HepG2 (cell line): ENCODE results near the gene KIAA0825. TPM values are rescaled to one million over a fixed set of nuclear protein-coding genes. Genes with fewer than 3 reads are reported as not detected.

Source experiments
- ATAC-seq: fragments of 200-7000 bp; cut with Tn5 transposase; 3 replicates; pipeline ENCODE4 v1.9.1; 2020; ENCODE audit warnings: mild to moderate bottlenecking, moderate library complexity
- BruUV-seq: library from RNA; stranded (reverse); fragments of 400-500 nt; replicated peaks from 2 replicates; lab custom pipeline; 2021; lab: Mats Ljungman, UMichigan
- CTCF ChIA-PET: fragments of 300-600 bp; formaldehyde crosslinking; extraction: SDS; loops from one replicate; lab custom pipeline; 2021; ENCODE audit warnings: low total read pairs, inconsistent platforms, low intra/inter-chr PET ratio; lab: Yijun Ruan, JAX
- POLR2A ChIA-PET: fragments of 350-600 bp; sonication (Branson Sonifier 250); formaldehyde crosslinking; loops from one replicate; lab custom pipeline; 2020; ENCODE audit warnings: antibody characterized with exemption, inconsistent platforms; lab: Yijun Ruan, JAX
- DNase-seq: peaks from one replicate; pipeline ENCODE4 v3.0.0-alpha.2; 2015; ENCODE audit warnings: low spot score
- FAIRE-seq: peaks from 3 replicates; lab custom pipeline; 2011; peaks lifted over from hg19 to GRCh38; lab: Jason Lieb, UNC
- H2AFZ ChIP-seq: one replicate; pipeline ENCODE4 v1.6.1; 2011; ENCODE audit warnings: low read length, inconsistent platforms
- H3K27ac ChIP-seq: fragments of 300-600 bp; 3 replicates; pipeline ENCODE4 v1.8.0; 2011; ENCODE audit warnings: mixed run types, mild to moderate bottlenecking, mixed read lengths, low read length, inconsistent platforms; ENCODE audit not compliant: insufficient read depth; ENCODE audit errors: extremely low read length
- H3K27me3 ChIP-seq, 2 experiments: fragments of 200-600 bp in 1 of 2; 2 replicates in 1 of 2; 3 replicates in 1 of 2; pipeline versions ENCODE4 v1.6.0 to v1.8.0; 2011; ENCODE audit warnings: low read length in 2 of 2, mild to moderate bottlenecking in 2 of 2, moderate library complexity in 2 of 2, inconsistent platforms in 1 of 2; ENCODE audit not compliant: insufficient read depth in 2 of 2, control insufficient read depth in 1 of 2
- H3K36me3 ChIP-seq, 2 experiments: fragments of 200-600 bp in 1 of 2; replicated peaks in 1 of 2; 2 replicates in 1 of 2; 3 replicates in 1 of 2; pipeline versions ENCODE4 v1.5.1 to v1.8.0; 2011; ENCODE audit warnings: low read length in 2 of 2, inconsistent platforms in 1 of 2; ENCODE audit not compliant: insufficient read depth in 2 of 2, control insufficient read depth in 1 of 2
- H3K4me1 ChIP-seq: 2 replicates; pipeline ENCODE4 v1.5.1; 2012; ENCODE audit warnings: low read length, inconsistent platforms; ENCODE audit not compliant: insufficient read depth
- H3K4me2 ChIP-seq: 2 replicates; pipeline ENCODE4 v1.6.0; 2011; ENCODE audit warnings: low read depth, low read length, inconsistent platforms
- H3K4me3 ChIP-seq, 3 experiments: fragments of 200-600 bp in 1 of 3; sonication (generic), shearing (Covaris generic) in 1 of 3; replicated peaks in 1 of 3; 2 replicates each; pipeline ENCODE4 v1.5.1; 2011 to 2016; ENCODE audit warnings: low read length in 3 of 3, inconsistent platforms in 2 of 3, low read depth in 2 of 3, mild to moderate bottlenecking in 2 of 3, control low read depth in 1 of 3, mixed read lengths in 1 of 3; ENCODE audit not compliant: insufficient read depth in 1 of 3
- H3K79me2 ChIP-seq: one replicate; pipeline ENCODE4 v1.6.1; 2011; ENCODE audit warnings: low read length, inconsistent platforms; ENCODE audit not compliant: insufficient read depth
- H3K9ac ChIP-seq: 2 replicates; pipeline ENCODE4 v1.6.0; 2011; ENCODE audit warnings: mild to moderate bottlenecking, low read depth, low read length, inconsistent platforms; ENCODE audit not compliant: insufficient read depth
- H3K9me3 ChIP-seq: 2 replicates; pipeline ENCODE4 v1.5.1; 2012; ENCODE audit warnings: mild to moderate bottlenecking, low read length
- H4K20me1 ChIP-seq: 2 replicates; pipeline ENCODE4 v1.6.0; 2011; ENCODE audit warnings: inconsistent platforms, mild to moderate bottlenecking, low read length, moderate library complexity; ENCODE audit not compliant: insufficient read depth
- BHLHE40 ChIP-seq: IDR thresholded peaks from 2 replicates; pipeline ENCODE4 v1.6.1; 2011; ENCODE audit warnings: low read length, improper control_type of control experiment
- EED ChIP-seq: sonication (generic); formaldehyde crosslinking; IDR thresholded peaks from 2 replicates; pipeline ENCODE4 v1.5.0; 2020; ENCODE audit warnings: mild to moderate bottlenecking, missing genetic modification reagents
- NFIB ChIP-seq: sonication (generic); formaldehyde crosslinking; IDR thresholded peaks from 2 replicates; pipeline ENCODE4 v1.9.0; 2021; ENCODE audit warnings: missing genetic modification reagents, mild to moderate bottlenecking, borderline replicate concordance
- SETDB1 ChIP-seq: sonication (generic); formaldehyde crosslinking; IDR thresholded peaks from 2 replicates; pipeline ENCODE4 v1.5.1; 2020; ENCODE audit warnings: missing genetic modification reagents, mild to moderate bottlenecking, borderline replicate concordance
- TBL1XR1 ChIP-seq: fragments of 150-350 bp; IDR thresholded peaks from 2 replicates; pipeline ENCODE4 v1.6.1; 2014; ENCODE audit warnings: borderline replicate concordance, low read length; ENCODE audit not compliant: partially characterized antibody
- ZNF33A ChIP-seq: sonication (generic); formaldehyde crosslinking; IDR thresholded peaks from 2 replicates; pipeline ENCODE4 v1.5.1; 2020; ENCODE audit warnings: missing genetic modification reagents, mild to moderate bottlenecking, moderate library complexity, borderline replicate concordance
- ZNF777 ChIP-seq: sonication (generic); formaldehyde crosslinking; IDR thresholded peaks from 2 replicates; pipeline ENCODE4 v1.4.0; 2020; ENCODE audit warnings: missing genetic modification reagents
- WGBS: methylation state at CpG from one replicate; pipeline ENCODE4 v1.1.6; 2017; ENCODE audit warnings: low lambda C conversion rate; 5-methylcytosine and 5-hydroxymethylcytosine counted together
- in situ Hi-C: cut with HindIII; loops from 2 replicates; pipeline ENCODE4 v1.10.0; 2017; ENCODE audit warnings: low pct_unique_long_range_greater_than_20kb; ENCODE audit not compliant: extremely low pct_ligation_motif_present
- intact Hi-C: fragments of 100-400 bp; cut with micrococcal nuclease; formaldehyde crosslinking; loops from one replicate; pipeline ENCODE4 v1.10.0; 2022; ENCODE audit not compliant: unreplicated experiment
- polyA plus RNA-seq, 8 experiments: library from polyadenylated mRNA; depleted of rRNA in 3 of 8; stranded (reverse) in 7 of 8; unstranded in 1 of 8; fragments of >200 nt; fragmentation: Illumina TruSeq in 4 of 8; extraction: Trizol in 4 of 8; gene quantifications; 2 replicates each; pipeline versions ENCODE4 v1.2.1 to v1.2.3, GENCODE V29; 2011 to 2016; ENCODE audit warnings: low read depth in 4 of 8, missing spikeins in 1 of 8, mixed read lengths in 1 of 8; ENCODE audit not compliant: insufficient read depth in 1 of 8
- total RNA-seq, 5 experiments: library from RNA; depleted of rRNA; stranded (reverse); fragments of >200 nt; fragmentation: Illumina TruSeq; extraction: Trizol; gene quantifications; 2 replicates each; pipeline ENCODE4 v1.2.3, GENCODE V29; 2016; ENCODE audit warnings: low read depth in 1 of 5
- TF ChIP-seq, protein P1 (sequence below): sonication (generic); formaldehyde crosslinking; IDR thresholded peaks from 2 replicates; pipeline ENCODE4 v1.4.0; 2020; ENCODE audit warnings: low read depth, mild to moderate bottlenecking, missing genetic modification reagents
- TF ChIP-seq, protein P2 (sequence below): sonication (generic); formaldehyde crosslinking; IDR thresholded peaks from 2 replicates; pipeline ENCODE4 v1.9.0; 2022; ENCODE audit warnings: missing genetic modification reagents, mild to moderate bottlenecking, borderline replicate concordance
- TF ChIP-seq, protein P3 (sequence below): sonication (generic); formaldehyde crosslinking; IDR thresholded peaks from 2 replicates; pipeline ENCODE4 v1.4.0; 2020; ENCODE audit warnings: missing genetic modification reagents, borderline replicate concordance
- TF ChIP-seq, protein P4 (sequence below): IDR thresholded peaks from 2 replicates; pipeline ENCODE4 v1.6.1; 2016; ENCODE audit warnings: low read depth, missing genetic modification reagents, missing compliant biosample characterization
- TF ChIP-seq, protein P5 (sequence below): sonication (generic); formaldehyde crosslinking; IDR thresholded peaks from 2 replicates; pipeline ENCODE4 v1.4.0; 2020; ENCODE audit warnings: mild to moderate bottlenecking, missing genetic modification reagents

KIAA0825 gene
- total and polyA plus RNA-seq, 2 of the 13 experiments (the other 11 are each of a cell fraction or from before 2014, with no cell fraction given), result 0.05 to 0.51 TPM

DNA sequence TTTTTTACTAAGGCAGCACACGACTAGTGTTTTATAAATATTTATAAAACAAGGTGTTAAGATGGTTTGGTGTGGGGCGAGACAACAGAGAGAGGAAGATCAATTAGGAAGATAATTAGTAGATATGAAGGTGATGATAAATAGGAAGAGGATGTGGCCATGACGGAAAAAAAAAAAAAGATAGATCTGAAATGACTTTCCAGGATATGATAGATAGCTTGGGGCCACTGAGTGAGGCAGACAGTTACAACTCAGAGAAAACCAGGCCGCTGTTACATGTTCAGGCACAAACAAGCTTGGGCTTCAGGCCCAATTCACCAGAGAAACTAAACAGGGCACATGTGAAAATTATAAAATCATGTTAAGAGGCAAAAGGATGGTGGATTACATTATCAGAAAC lies 43.2 kb downstream of the KIAA0825 start:
- H3K27ac ChIP-seq, result no peak overlapping the region
- in situ Hi-C loops, result no loop called here
- FAIRE-seq (no peak), ATAC-seq (no peak), DNase-seq (no peak)
- no peaks in the 10 kb centered on the region for H3K27me3 ChIP-seq
- no peak overlapping the region for H3K4me3 ChIP-seq
- no peaks in the 10 kb centered on the region for H3K9me3 ChIP-seq
- H2AFZ ChIP-seq, result no peak overlapping the region
- no peaks in the 10 kb centered on the region for H4K20me1 ChIP-seq
- intact Hi-C loops, result no loop called here
- POLR2A ChIA-PET, result no interaction called here
- WGBS, result 23% methylated on average over 4 of the region's 4 CpGs
- no peak overlapping the region for H3K9ac ChIP-seq
- no peaks in the 10 kb centered on the region for H3K36me3 ChIP-seq
- no peaks in the 10 kb centered on the region for H3K4me1 ChIP-seq
- no TSS peak for BruUV-seq
- H3K4me2 ChIP-seq, result no peak overlapping the region
- CTCF ChIA-PET, result no interaction called here
- H3K79me2 ChIP-seq, result no peaks in the 10 kb centered on the region
- TF ChIP-seq TBL1XR1 (no peak), NFIB (CRISPR knock-in tag) (no peak), ZNF33A (no peak), ZNF777 (CRISPR knock-in tag) (no peak), BHLHE40 (no peak), SETDB1 (CRISPR knock-in tag) (no peak), EED (CRISPR knock-in tag) (no peak)
- TF ChIP-seq, protein P1, sequence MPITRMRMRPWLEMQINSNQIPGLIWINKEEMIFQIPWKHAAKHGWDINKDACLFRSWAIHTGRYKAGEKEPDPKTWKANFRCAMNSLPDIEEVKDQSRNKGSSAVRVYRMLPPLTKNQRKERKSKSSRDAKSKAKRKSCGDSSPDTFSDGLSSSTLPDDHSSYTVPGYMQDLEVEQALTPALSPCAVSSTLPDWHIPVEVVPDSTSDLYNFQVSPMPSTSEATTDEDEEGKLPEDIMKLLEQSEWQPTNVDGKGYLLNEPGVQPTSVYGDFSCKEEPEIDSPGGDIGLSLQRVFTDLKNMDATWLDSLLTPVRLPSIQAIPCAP, result no peak
- TF ChIP-seq, protein P2, sequence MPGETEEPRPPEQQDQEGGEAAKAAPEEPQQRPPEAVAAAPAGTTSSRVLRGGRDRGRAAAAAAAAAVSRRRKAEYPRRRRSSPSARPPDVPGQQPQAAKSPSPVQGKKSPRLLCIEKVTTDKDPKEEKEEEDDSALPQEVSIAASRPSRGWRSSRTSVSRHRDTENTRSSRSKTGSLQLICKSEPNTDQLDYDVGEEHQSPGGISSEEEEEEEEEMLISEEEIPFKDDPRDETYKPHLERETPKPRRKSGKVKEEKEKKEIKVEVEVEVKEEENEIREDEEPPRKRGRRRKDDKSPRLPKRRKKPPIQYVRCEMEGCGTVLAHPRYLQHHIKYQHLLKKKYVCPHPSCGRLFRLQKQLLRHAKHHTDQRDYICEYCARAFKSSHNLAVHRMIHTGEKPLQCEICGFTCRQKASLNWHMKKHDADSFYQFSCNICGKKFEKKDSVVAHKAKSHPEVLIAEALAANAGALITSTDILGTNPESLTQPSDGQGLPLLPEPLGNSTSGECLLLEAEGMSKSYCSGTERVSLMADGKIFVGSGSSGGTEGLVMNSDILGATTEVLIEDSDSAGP (CRISPR knock-in tag), result no peak
- TF ChIP-seq, protein P3, sequence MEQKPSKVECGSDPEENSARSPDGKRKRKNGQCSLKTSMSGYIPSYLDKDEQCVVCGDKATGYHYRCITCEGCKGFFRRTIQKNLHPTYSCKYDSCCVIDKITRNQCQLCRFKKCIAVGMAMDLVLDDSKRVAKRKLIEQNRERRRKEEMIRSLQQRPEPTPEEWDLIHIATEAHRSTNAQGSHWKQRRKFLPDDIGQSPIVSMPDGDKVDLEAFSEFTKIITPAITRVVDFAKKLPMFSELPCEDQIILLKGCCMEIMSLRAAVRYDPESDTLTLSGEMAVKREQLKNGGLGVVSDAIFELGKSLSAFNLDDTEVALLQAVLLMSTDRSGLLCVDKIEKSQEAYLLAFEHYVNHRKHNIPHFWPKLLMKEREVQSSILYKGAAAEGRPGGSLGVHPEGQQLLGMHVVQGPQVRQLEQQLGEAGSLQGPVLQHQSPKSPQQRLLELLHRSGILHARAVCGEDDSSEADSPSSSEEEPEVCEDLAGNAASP (CRISPR knock-in tag), result no peak
- TF ChIP-seq, protein P4, sequence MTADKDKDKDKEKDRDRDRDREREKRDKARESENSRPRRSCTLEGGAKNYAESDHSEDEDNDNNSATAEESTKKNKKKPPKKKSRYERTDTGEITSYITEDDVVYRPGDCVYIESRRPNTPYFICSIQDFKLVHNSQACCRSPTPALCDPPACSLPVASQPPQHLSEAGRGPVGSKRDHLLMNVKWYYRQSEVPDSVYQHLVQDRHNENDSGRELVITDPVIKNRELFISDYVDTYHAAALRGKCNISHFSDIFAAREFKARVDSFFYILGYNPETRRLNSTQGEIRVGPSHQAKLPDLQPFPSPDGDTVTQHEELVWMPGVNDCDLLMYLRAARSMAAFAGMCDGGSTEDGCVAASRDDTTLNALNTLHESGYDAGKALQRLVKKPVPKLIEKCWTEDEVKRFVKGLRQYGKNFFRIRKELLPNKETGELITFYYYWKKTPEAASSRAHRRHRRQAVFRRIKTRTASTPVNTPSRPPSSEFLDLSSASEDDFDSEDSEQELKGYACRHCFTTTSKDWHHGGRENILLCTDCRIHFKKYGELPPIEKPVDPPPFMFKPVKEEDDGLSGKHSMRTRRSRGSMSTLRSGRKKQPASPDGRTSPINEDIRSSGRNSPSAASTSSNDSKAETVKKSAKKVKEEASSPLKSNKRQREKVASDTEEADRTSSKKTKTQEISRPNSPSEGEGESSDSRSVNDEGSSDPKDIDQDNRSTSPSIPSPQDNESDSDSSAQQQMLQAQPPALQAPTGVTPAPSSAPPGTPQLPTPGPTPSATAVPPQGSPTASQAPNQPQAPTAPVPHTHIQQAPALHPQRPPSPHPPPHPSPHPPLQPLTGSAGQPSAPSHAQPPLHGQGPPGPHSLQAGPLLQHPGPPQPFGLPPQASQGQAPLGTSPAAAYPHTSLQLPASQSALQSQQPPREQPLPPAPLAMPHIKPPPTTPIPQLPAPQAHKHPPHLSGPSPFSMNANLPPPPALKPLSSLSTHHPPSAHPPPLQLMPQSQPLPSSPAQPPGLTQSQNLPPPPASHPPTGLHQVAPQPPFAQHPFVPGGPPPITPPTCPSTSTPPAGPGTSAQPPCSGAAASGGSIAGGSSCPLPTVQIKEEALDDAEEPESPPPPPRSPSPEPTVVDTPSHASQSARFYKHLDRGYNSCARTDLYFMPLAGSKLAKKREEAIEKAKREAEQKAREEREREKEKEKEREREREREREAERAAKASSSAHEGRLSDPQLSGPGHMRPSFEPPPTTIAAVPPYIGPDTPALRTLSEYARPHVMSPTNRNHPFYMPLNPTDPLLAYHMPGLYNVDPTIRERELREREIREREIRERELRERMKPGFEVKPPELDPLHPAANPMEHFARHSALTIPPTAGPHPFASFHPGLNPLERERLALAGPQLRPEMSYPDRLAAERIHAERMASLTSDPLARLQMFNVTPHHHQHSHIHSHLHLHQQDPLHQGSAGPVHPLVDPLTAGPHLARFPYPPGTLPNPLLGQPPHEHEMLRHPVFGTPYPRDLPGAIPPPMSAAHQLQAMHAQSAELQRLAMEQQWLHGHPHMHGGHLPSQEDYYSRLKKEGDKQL (CRISPR knock-in tag), result no peak
- TF ChIP-seq, protein P5, sequence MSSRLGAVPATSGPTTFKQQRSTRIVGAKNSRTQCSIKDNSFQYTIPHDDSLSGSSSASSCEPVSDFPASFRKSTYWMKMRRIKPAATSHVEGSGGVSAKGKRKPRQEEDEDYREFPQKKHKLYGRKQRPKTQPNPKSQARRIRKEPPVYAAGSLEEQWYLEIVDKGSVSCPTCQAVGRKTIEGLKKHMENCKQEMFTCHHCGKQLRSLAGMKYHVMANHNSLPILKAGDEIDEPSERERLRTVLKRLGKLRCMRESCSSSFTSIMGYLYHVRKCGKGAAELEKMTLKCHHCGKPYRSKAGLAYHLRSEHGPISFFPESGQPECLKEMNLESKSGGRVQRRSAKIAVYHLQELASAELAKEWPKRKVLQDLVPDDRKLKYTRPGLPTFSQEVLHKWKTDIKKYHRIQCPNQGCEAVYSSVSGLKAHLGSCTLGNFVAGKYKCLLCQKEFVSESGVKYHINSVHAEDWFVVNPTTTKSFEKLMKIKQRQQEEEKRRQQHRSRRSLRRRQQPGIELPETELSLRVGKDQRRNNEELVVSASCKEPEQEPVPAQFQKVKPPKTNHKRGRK (CRISPR knock-in tag), result no peak
